GM19372 (cell line): Measurements from ENCODE around the gene ARNT2.

Experiments
- ATAC-seq: cut with Tn5 transposase; IDR thresholded peaks from one replicate; pipeline ENCODE4 v1.9.1; 2021; ENCODE audit warnings: mild to moderate bottlenecking, low read depth, moderate library complexity; ENCODE audit not compliant: unreplicated experiment

The ARNT2 gene

GRCh38 chr15:80440024-80440423 lies 35.8 kb downstream of the ARNT2 start:
- ATAC-seq, result no peak

- ATAC-seq, result no peak
These were observed 36.9 kb downstream of the ARNT2 start for GRCh38 chr15:80441041-80441440.

GRCh38 chr15:80441714-80442113 lies 37.5 kb downstream of the ARNT2 start:
- no peak for ATAC-seq

- no peak for ATAC-seq
These were observed 38.7 kb downstream of the ARNT2 start for GRCh38 chr15:80442728-80443403.

- no peak for ATAC-seq
These were observed 40.6 kb downstream of the ARNT2 start for GRCh38 chr15:80444680-80445251.

GRCh38 chr15:80445300-80446041 lies 41.3 kb downstream of the ARNT2 start:
- ATAC-seq, result no peak

GRCh38 chr15:80447077-80447476 lies 42.9 kb downstream of the ARNT2 start:
- no peak for ATAC-seq

GRCh38 chr15:80449825-80450224 lies 45.6 kb downstream of the ARNT2 start:
- ATAC-seq, result no peak

GRCh38 chr15:80450811-80451321 lies 46.7 kb downstream of the ARNT2 start:
- no peak for ATAC-seq

GRCh38 chr15:80452166-80452565 lies 48.0 kb downstream of the ARNT2 start:
- no peak for ATAC-seq

- ATAC-seq, result no peak
These were observed 51.0 kb downstream of the ARNT2 start for GRCh38 chr15:80455051-80455648.

GRCh38 chr15:80455668-80456442 lies 51.7 kb downstream of the ARNT2 start:
- peak; percentile 67 for ATAC-seq

- ATAC-seq, result no peak
These were observed 52.6 kb downstream of the ARNT2 start for GRCh38 chr15:80456517-80457492.

- no peak for ATAC-seq
These were observed 53.7 kb downstream of the ARNT2 start for GRCh38 chr15:80457896-80458295.

GRCh38 chr15:80458580-80458979 lies 54.4 kb downstream of the ARNT2 start:
- no peak for ATAC-seq

- no peak for ATAC-seq
These were observed 55.2 kb downstream of the ARNT2 start for GRCh38 chr15:80459380-80459779.

- ATAC-seq, result no peak
These were observed 55.6 kb downstream of the ARNT2 start for GRCh38 chr15:80459818-80460217.

- no peak for ATAC-seq
These were observed 57.3 kb downstream of the ARNT2 start for GRCh38 chr15:80461356-80462095.

- ATAC-seq, result no peak
These were observed 57.9 kb downstream of the ARNT2 start for GRCh38 chr15:80462111-80462510.
